HG03457 (cell line): ENCODE results near the gene OPRM1.
"Not testable (repeated sequence)": the region's sequence is repeated elsewhere in the genome, so short reads cannot be mapped to it uniquely, and the experiment has no call there.

Experiments
- ATAC-seq: cut with Tn5 transposase; IDR thresholded peaks from one replicate; pipeline ENCODE4 v1.9.1; 2021; ENCODE audit warnings: moderate number of reproducible peaks; ENCODE audit not compliant: unreplicated experiment

Gene OPRM1

DNA sequence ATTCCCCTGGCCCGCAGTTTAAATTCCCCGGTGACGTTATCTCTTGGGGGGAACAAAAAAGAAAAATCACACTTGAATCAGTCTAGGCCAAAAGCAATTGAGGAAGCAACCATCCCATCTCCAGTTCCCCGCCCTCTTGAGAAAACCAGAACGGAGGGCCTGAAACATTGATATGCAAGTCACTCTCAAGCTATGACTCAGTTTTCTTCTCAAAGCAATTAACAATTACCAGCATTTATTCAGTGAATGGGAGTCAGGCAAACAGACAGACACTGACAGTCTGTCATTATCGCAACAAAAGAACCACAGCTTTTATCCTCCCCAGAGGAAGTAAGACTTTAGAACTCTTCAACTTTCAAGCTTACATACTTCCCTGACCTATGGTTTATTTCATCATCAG, 100.9 kb downstream of the OPRM1 start:
- no peak for ATAC-seq

DNA sequence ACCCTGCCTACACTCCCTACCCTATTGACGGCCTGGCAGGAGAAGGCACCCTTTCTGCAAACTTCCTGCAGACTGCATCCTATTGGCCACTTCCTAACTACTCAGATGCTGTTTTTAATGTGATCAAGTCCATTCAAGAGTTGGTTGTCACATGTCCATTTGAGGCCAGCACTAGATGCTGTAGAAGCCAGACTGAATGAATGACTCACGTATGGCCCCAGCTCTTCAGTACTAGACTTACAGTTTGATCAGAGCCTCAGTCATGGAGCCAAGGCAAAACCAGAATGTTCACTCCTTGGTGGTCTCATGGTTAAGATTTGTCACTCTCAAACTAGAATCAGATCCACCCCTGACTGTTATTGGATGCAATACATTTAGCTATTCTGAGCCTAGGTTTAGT, 101.7 kb downstream of the OPRM1 start:
- ATAC-seq = no peak

GRCh38 chr6:154143753-154144152, 104.7 kb downstream of the OPRM1 start:
- no peak for ATAC-seq

GRCh38 chr6:154154389-154154967, 115.4 kb downstream of the OPRM1 start:
- no peak for ATAC-seq

DNA sequence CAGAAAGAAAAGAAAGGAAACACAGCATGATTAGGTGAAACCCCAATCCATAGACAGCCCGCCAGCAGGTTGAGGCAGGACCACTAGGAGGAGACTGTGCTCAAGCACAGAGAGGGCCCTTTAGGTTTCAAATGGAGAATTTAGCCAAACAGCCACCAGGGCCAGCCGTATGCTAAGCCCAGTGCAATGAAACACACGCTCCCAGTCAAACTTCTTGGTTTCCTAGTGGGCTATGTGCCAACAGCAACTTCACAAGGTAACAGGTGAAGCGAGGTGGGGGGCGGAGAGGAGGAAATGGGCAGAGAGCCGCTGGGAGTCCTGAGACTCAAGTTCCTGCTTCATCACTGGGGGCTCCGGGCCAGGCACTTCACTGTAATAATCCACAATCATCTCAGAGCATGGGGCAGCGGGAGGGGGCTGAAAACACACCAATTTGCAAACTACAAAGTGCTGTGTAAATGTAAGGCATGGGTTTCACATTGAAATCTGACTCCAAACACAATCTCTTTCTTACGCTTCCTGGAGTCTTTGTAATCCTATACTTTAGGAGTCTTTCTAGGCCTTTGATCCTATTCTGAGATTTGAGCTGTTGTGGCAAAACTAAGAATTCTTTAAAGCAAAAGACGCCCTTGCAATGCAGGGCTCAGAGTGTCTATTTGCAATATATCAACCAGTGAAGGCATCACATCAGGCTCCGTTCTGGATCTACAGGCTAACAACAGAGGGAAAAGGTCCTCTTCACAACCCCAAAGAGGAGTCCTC, 117.3 kb downstream of the OPRM1 start:
- peak; percentile 62 for ATAC-seq

GRCh38 chr6:154157082-154157481, 118.0 kb downstream of the OPRM1 start:
- ATAC-seq = peak; percentile 35

GRCh38 chr6:154157706-154158105, 118.7 kb downstream of the OPRM1 start:
- ATAC-seq = no peak

GRCh38 chr6:154159126-154159525, 120.1 kb downstream of the OPRM1 start:
- no peak for ATAC-seq

DNA sequence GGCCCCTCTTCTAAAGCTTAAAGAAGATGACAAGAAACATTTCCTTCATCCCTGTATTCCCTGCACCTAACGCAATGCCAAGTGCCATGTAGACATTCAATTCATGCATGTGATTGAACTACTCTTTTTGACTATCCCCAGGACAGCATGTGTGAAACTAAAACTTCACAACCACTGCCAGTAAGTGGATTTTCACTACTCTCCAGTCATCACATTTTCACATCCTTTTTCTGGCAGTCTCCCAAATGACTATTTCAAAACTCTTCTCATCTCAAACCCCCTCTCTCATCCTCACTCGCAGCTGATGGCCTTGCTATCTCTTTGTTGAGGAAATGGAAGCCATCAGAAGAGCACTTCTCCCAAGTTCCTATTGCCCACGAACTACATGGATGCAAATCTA, 122.6 kb downstream of the OPRM1 start:
- ATAC-seq = peak; percentile 61

GRCh38 chr6:154164397-154164796, 125.4 kb downstream of the OPRM1 start:
- ATAC-seq = no peak

GRCh38 chr6:154165478-154165877, 126.4 kb downstream of the OPRM1 start:
- ATAC-seq = no peak

DNA sequence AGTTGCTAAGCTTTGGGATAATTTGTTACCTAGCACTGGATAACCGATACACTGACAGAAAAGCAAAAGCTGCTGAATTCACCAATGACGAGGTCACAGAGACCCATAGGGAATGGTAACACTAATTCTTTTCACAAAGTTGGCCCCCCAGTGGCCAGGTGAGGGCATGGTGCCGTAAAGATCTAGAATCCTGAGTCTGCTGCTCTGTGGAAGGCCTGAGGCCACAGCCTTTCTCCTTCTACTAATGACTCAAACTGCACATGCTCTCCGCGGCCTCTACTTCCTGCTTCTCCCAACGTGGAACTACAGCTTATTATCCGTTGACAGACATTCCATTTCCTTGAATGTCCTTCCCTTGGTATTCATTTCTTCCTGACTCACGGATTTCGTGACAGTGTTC, 127.1 kb downstream of the OPRM1 start:
- no peak for ATAC-seq

DNA sequence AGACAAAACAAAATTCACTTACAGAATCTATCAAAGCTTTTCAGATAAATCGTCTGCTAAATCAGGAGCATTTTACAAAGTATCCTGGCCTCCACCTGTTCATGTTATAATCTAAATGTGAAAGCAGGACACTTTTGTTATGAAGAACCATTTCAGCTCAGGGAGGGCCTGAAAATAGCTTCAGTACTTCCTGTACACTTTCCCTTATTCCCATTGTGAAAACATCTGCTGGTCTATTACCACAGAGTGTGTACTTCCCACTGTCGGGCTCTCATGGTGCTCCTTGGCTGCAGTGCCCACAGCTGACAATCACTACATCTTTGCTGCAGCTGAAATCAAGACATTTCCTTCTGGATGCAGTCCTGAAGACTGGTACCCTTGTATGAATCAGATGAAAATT, 128.1 kb downstream of the OPRM1 start:
- no peak for ATAC-seq

DNA sequence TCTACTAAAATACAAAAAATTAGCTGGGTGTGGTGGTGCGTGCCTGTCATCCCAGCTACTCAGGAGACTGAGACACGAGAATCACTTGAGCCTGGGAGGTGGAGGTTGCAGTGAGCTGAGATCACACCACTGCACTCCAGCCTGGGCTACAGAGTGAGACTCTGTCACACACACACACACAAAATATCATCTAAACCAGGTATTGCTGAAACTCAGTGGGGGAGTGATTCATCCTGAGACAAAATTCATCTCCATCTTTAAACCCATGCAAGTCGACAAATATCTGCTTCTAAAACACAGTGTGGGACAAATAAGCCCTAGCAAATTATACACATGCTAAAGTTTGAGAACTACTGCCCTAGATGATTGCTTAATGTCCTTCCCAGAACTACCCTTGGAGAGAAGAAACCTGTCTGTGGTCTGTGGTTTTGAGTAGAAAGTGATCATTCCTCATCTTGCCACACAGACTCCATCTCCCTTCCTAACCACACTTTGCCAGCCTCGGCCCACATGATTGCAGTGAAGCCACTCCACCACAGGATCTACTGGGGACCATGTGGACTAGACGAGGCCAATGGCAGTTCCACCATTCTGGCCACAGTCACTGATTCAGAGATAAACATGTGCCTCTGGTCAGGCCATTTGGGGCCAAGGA, 130.3 kb downstream of the OPRM1 start:
- ATAC-seq = no peak

DNA sequence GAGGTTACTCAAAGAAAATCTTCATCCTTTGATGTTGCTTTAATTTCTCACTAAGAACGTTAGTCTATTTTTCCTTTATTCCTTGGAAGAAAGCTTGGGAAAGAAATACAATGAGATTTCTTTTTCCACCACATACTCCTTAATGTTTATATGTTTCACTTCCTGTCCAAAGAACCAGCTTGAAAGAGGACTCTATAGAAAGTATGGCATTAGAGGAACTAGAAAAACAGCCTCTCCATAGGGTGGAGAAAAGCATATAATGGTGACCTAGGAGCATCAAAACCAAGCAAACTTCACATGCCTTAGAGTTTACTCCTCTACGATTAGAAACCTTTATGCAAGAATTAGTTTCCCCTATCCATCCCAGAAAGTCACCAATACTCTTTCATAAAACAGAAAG, 131.1 kb downstream of the OPRM1 start:
- ATAC-seq = no peak

GRCh38 chr6:154172393-154172792, 133.4 kb downstream of the OPRM1 start:
- ATAC-seq = not testable (repeated sequence)

DNA sequence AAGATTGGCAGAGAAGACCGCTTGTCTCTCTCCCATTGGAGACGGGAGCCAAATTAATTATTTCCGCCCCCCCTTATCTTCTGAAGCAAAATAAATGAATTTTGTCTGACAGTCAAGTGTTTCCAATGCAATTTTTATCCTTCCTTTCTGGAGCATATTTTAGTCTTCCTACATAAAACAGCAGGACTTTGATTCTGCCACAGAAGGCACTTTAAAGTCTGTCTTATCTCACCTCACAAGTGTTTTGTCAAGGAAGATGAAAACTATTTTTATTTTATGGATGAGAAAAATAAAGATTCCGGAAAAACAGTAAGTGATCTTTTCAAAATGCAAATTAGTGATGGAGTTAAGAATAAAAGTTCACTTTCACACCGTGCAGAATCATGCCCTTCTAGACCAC, 140.4 kb downstream of the OPRM1 start:
- no peak for ATAC-seq

DNA sequence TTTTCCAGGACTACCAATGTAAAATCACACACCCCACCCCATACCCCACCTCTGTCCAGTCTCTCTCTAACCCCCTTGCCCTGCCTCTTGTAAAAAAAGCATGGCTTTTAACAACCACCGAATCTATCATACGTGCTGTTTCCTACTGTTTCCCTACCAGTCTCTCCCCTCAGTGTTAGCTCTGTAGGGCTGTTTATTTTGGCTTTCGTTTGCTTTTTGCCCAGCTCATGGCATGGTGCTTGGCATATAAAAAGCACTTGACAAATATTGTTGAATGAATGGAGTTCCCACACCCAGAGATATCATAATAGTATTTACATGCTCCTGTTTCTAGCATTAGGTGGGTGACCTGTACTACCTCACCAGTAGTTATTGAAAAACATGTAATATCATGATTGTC, 148.2 kb downstream of the OPRM1 start:
- ATAC-seq = no peak

DNA sequence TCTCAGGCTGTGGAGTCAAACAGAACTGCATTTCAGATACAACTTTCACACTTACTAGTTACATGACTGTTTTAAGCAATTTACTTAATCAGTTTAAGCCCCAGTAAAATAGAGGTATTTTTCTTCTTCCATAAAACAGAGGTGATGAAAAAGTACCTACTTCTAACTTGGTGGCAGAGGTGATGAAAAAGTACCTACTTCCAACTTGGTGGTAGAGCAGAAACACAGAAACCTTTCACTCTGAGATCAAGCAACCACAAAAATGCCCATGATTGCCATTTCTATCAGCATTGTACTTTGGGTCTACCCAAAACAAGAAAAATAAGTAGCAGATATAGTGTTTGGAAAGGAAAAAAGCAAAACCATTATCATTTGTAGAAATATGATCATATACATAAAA, 148.7 kb downstream of the OPRM1 start:
- no peak for ATAC-seq

DNA sequence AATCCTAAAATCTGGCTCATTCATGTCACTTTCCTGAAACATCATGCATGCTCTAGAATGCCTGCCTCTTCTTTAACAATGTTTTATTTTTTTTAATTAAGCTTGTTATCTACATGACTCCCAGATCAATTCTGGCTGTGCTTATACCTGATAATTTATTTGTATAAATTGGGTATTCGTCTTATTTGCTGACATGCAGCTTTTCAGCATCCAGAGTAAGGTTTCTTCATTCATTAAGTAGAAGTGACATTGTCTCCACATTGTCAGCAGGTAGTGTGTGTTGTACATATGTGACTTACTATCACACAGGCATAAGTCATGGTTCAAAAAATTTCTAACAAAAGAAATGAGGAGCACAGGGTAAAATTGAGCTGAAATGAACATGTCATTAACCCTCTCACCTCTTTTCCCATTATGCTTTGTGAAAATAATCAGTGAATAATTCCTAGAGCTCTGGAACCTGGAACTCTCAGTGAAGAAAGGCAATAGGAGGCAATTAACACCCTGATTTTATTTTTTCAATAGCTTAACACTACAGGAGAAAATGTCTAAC, 157.4 kb downstream of the OPRM1 start:
- ATAC-seq = no peak

DNA sequence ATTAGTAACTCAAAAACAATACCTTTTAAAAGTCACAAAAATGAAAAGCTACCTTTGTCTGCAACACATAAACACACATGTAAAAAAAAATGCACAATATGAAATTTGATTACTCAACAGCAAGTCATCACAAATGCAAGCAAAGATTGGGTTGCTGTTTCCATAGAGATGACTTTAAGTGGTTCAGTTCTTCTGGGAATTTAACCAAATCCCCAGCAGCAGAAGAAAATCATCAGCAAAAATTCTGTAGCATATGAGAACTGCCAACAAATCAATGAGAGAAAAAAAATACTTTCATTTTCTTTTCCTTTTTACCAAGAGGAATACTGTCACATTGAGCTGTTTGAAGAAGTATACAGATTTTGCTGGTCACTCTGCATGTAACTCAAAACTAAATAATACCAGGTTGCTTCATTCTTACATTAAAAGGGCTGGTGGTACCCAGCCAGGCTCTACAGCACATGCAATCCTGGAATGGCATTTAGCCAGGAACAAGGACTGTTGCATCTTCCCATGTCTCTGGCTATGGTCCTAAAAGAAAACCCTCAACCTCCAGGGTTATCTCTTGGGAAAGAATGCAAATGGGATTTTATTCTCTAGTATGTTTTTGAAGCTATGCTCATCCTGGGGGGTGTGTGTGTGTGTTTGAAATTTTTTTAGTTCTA, 158.3 kb downstream of the OPRM1 start:
- no peak for ATAC-seq
